ENCODE results near the gene ZFP57.

DNA sequence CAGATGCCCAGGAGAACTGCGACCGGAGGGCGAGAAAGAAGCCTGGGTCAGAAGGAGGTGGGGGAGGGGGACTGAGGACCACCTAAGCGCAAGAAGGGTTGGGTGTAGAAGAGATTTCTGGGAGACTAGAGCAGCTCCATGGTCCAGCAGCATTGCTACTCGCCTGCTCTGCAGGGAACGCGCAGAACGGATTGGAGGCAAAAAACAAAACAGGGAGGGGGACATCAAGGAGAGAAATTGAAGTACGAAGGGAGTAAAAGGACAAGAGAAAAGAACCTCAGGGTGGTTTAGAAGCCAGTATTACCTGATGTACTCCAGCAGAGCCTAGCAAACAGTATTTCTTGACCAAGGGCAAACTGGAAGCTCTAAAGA, 47.4 kb downstream of the ZFP57 start:
- TF ChIP-seq EZH2 (IDR thresholded peaks at IDR 0.05; ENCODE audit: low read depth, unreplicated experiment), result no peak
- no peak for TF ChIP-seq JUNB (IDR thresholded peaks at IDR 0.05; ENCODE audit: unreplicated experiment)
- TF ChIP-seq CREB1 (CRISPR knock-in tag; IDR thresholded peaks at IDR 0.05; ENCODE audit: low read depth), result no peak
- TF ChIP-seq NANOG (IDR thresholded peaks at IDR 0.05; ENCODE audit: borderline replicate concordance), result no peak
- TF ChIP-seq, protein P1, sequence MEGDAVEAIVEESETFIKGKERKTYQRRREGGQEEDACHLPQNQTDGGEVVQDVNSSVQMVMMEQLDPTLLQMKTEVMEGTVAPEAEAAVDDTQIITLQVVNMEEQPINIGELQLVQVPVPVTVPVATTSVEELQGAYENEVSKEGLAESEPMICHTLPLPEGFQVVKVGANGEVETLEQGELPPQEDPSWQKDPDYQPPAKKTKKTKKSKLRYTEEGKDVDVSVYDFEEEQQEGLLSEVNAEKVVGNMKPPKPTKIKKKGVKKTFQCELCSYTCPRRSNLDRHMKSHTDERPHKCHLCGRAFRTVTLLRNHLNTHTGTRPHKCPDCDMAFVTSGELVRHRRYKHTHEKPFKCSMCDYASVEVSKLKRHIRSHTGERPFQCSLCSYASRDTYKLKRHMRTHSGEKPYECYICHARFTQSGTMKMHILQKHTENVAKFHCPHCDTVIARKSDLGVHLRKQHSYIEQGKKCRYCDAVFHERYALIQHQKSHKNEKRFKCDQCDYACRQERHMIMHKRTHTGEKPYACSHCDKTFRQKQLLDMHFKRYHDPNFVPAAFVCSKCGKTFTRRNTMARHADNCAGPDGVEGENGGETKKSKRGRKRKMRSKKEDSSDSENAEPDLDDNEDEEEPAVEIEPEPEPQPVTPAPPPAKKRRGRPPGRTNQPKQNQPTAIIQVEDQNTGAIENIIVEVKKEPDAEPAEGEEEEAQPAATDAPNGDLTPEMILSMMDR (conservative IDR thresholded peaks at IDR 0.05; ENCODE audit: low read depth in 2 of 2), result no peak

Data from GM23338 (cell line).